Astrocyte of the spinal cord (primary cell): Measurements from ENCODE around the gene MYO1E.
"Not testable (repeated sequence)": the region's sequence is repeated elsewhere in the genome, so short reads cannot be mapped to it uniquely, and the experiment has no call there.

ENCODE experiments used
- DNase-seq: peaks from one replicate; pipeline ENCODE4 v3.0.0; 2011; ENCODE audit warnings: low read depth, low spot score
- H3K4me3 ChIP-seq: 2 replicates; pipeline ENCODE4 v1.5.1; 2011; ENCODE audit warnings: low read depth, mild to moderate bottlenecking, low read length, moderate library complexity
- CTCF ChIP-seq: IDR thresholded peaks from 2 replicates; pipeline ENCODE4 v1.5.1; 2012; ENCODE audit warnings: low read depth, mild to moderate bottlenecking, low read length, inconsistent platforms
- in situ Hi-C: cut with HindIII; loops from 2 replicates; pipeline ENCODE4 v1.10.0; 2017; ENCODE audit warnings: low sequenced_read_pairs

Gene MYO1E

GRCh38 chr15:59168536-59168935 lies 204.1 kb downstream of the MYO1E start:
- in situ Hi-C loops: no loop called here
- no peak for TF ChIP-seq CTCF
- no peak overlapping the region for H3K4me3 ChIP-seq
- no peak for DNase-seq

- in situ Hi-C loops: no loop called here
- no peak overlapping the region for H3K4me3 ChIP-seq
Observed at GRCh38 chr15:59166601-59167265, 205.9 kb downstream of the MYO1E start.

GRCh38 chr15:59166166-59166565 lies 206.5 kb downstream of the MYO1E start:
- no peak for DNase-seq
- TF ChIP-seq CTCF: no peak
- in situ Hi-C loops: no loop called here
- H3K4me3 ChIP-seq: no peak overlapping the region

More at GRCh38 chr15:59166601-59167265, 205.9 kb downstream of the MYO1E start:
- TF ChIP-seq CTCF: no peak
- no peak for DNase-seq

GRCh38 chr15:59165726-59166125 lies 206.9 kb downstream of the MYO1E start:
- no peak overlapping the region for H3K4me3 ChIP-seq
- no peak for DNase-seq
- in situ Hi-C loops: no loop called here
- no peak for TF ChIP-seq CTCF

- in situ Hi-C loops, H3K4me3 ChIP-seq, DNase-seq: not testable (repeated sequence)
Observed at GRCh38 chr15:59162080-59162479, 210.6 kb downstream of the MYO1E start.

- no peak for DNase-seq
- H3K4me3 ChIP-seq: no peak overlapping the region
- TF ChIP-seq CTCF: peak; percentile 64
- in situ Hi-C loops: no loop called here
Observed at GRCh38 chr15:59160880-59161593, 211.6 kb downstream of the MYO1E start.

- H3K4me3 ChIP-seq: no peak overlapping the region
- in situ Hi-C loops: no loop called here
- TF ChIP-seq CTCF: no peak
- DNase-seq: no peak
Observed at GRCh38 chr15:59159210-59159609, 213.5 kb downstream of the MYO1E start.
